ENCODE measurements around the gene ADARB2. TPM values are rescaled to one million over a fixed set of nuclear protein-coding genes. Genes with fewer than 3 reads are reported as not detected.

ADARB2 gene
- polyA plus RNA-seq, 6 donors from 2014 or later = 0.10 to 0.12 TPM; not detected in 4

GRCh38 chr10:1293157-1293556 lies 444.2 kb downstream of the ADARB2 start:
- no peak overlapping the region for H3K4me3 Mint-ChIP-seq
- H3K4me1 Mint-ChIP-seq = peaks cover 0 to 4% (median 3%) of the 10 kb centered on the region in 3 donors
- peaks cover 0 to 2% (median 0%) of the 10 kb centered on the region in 7 donors for H3K9me3 Mint-ChIP-seq
- no peak overlapping the region for H3K27ac Mint-ChIP-seq
- peaks cover 10 to 57% (median 41%) of the 10 kb centered on the region in 3 donors for H3K27me3 Mint-ChIP-seq
- H3K36me3 Mint-ChIP-seq = peaks cover 0 to 8% of the 10 kb centered on the region in 2 donors
- DNase-seq (no peak), ATAC-seq (ENCODE audit: low read depth in 2 of 2) (no peak)

GRCh38 chr10:1292611-1293031 lies 444.7 kb downstream of the ADARB2 start:
- Mint-ChIP-seq H3K9me3 (peaks cover 0 to 2% (median 0%) of the 10 kb centered on the region in 7 donors), H3K27ac (no peak overlapping the region), H3K4me1 (peaks cover 0 to 9% (median 8%) of the 10 kb centered on the region in 3 donors), H3K4me3 (no peak overlapping the region), H3K27me3 (peaks cover 10 to 53% (median 41%) of the 10 kb centered on the region in 3 donors), H3K36me3 (peaks cover 0 to 8% of the 10 kb centered on the region in 2 donors)
- ATAC-seq (ENCODE audit: low read depth in 2 of 2) = no peak
- no peak for DNase-seq

GRCh38 chr10:1291178-1292090 lies 445.9 kb downstream of the ADARB2 start:
- H3K27ac Mint-ChIP-seq = peak overlapping the region in 1 of 6 donors; percentile 62
- peaks cover 10 to 50% (median 38%) of the 10 kb centered on the region in 3 donors for H3K27me3 Mint-ChIP-seq
- no peak for ATAC-seq (ENCODE audit: low read depth in 2 of 2)
- no peak overlapping the region for H3K4me3 Mint-ChIP-seq
- H3K9me3 Mint-ChIP-seq = peaks cover 0 to 2% (median 0%) of the 10 kb centered on the region in 7 donors
- DNase-seq = no peak
- H3K4me1 Mint-ChIP-seq = peaks cover 0 to 9% (median 9%) of the 10 kb centered on the region in 3 donors
- H3K36me3 Mint-ChIP-seq = peaks cover 0 to 8% of the 10 kb centered on the region in 2 donors

GRCh38 chr10:1290071-1290471 lies 447.3 kb downstream of the ADARB2 start:
- DNase-seq (no peak), ATAC-seq (ENCODE audit: low read depth in 2 of 2) (no peak)
- Mint-ChIP-seq H3K36me3 (peaks cover 0 to 5% of the 10 kb centered on the region in 2 donors), H3K9me3 (peaks cover 0 to 2% (median 0%) of the 10 kb centered on the region in 7 donors), H3K4me3 (no peak overlapping the region), H3K4me1 (peaks cover 0 to 9% (median 9%) of the 10 kb centered on the region in 3 donors), H3K27ac (no peak overlapping the region), H3K27me3 (peaks cover 10 to 43% (median 29%) of the 10 kb centered on the region in 3 donors)

- Mint-ChIP-seq H3K36me3 (no peaks in the 10 kb centered on the region), H3K27me3 (peaks cover 8 to 38% (median 24%) of the 10 kb centered on the region in 3 donors), H3K27ac (no peak overlapping the region), H3K9me3 (peaks cover 0 to 2% (median 0%) of the 10 kb centered on the region in 7 donors), H3K4me3 (no peak overlapping the region), H3K4me1 (peaks cover 0 to 9% (median 9%) of the 10 kb centered on the region in 3 donors)
- no peak for ATAC-seq (ENCODE audit: low read depth in 2 of 2)
- DNase-seq = no peak
These were observed 447.7 kb downstream of the ADARB2 start for GRCh38 chr10:1289591-1289990.

- peaks cover 8 to 45% (median 17%) of the 10 kb centered on the region in 3 donors for H3K27me3 Mint-ChIP-seq
- H3K4me1 Mint-ChIP-seq = peaks cover 0 to 9% (median 9%) of the 10 kb centered on the region in 3 donors
- peak overlapping the region in 1 of 6 donors; percentile 47 for H3K27ac Mint-ChIP-seq
- no peaks in the 10 kb centered on the region for H3K36me3 Mint-ChIP-seq
- no peak for DNase-seq
- H3K4me3 Mint-ChIP-seq = peak overlapping the region in 1 of 8 donors; percentile 59
- peak in 1 of 2 donors; percentile 46 for ATAC-seq (ENCODE audit: low read depth in 2 of 2)
- peaks cover 0 to 2% (median 0%) of the 10 kb centered on the region in 7 donors for H3K9me3 Mint-ChIP-seq
These were observed 449.3 kb downstream of the ADARB2 start for GRCh38 chr10:1287971-1288401.

- Mint-ChIP-seq H3K36me3 (no peaks in the 10 kb centered on the region), H3K4me3 (peak overlapping the region in 1 of 8 donors; percentile 59), H3K27ac (peak overlapping the region in 1 of 6 donors; percentile 47), H3K27me3 (peaks cover 12 to 40% (median 15%) of the 10 kb centered on the region in 3 donors), H3K4me1 (peaks cover 0 to 9% (median 7%) of the 10 kb centered on the region in 3 donors), H3K9me3 (peaks cover 0 to 2% (median 0%) of the 10 kb centered on the region in 7 donors)
- DNase-seq (no peak), ATAC-seq (ENCODE audit: low read depth in 2 of 2) (no peak)
These were observed 449.8 kb downstream of the ADARB2 start for GRCh38 chr10:1287487-1287886.

- H3K4me1 Mint-ChIP-seq = peaks cover 0 to 9% (median 6%) of the 10 kb centered on the region in 3 donors
- no peak overlapping the region for H3K4me3 Mint-ChIP-seq
These were observed 453.2 kb downstream of the ADARB2 start for GRCh38 chr10:1284076-1284475.

GRCh38 chr10:1281405-1281782 lies 455.9 kb downstream of the ADARB2 start:
- no peaks in the 10 kb centered on the region for H3K4me1 Mint-ChIP-seq
- no peak overlapping the region for H3K4me3 Mint-ChIP-seq
- ATAC-seq (ENCODE audit: low read depth in 2 of 2) = no peak
- no peak for DNase-seq
- no peak overlapping the region for H3K27ac Mint-ChIP-seq
- peaks cover 12 to 31% (median 16%) of the 10 kb centered on the region in 3 donors for H3K27me3 Mint-ChIP-seq
- H3K9me3 Mint-ChIP-seq = peaks cover 0 to 3% (median 0%) of the 10 kb centered on the region in 7 donors
- no peaks in the 10 kb centered on the region for H3K36me3 Mint-ChIP-seq

More at GRCh38 chr10:1284076-1284475, 453.2 kb downstream of the ADARB2 start:
- no peaks in the 10 kb centered on the region for H3K36me3 Mint-ChIP-seq
- no peak for ATAC-seq (ENCODE audit: low read depth in 2 of 2)
- no peak overlapping the region for H3K27ac Mint-ChIP-seq
- peaks cover 15 to 24% (median 16%) of the 10 kb centered on the region in 3 donors for H3K27me3 Mint-ChIP-seq
- no peak for DNase-seq
- H3K9me3 Mint-ChIP-seq = no peaks in the 10 kb centered on the region

- H3K4me1 Mint-ChIP-seq = no peaks in the 10 kb centered on the region
- H3K4me3 Mint-ChIP-seq = no peak overlapping the region
- H3K27me3 Mint-ChIP-seq = peaks cover 12 to 31% (median 16%) of the 10 kb centered on the region in 3 donors
- H3K27ac Mint-ChIP-seq = peak overlapping the region in 1 of 6 donors; percentile 8
- H3K36me3 Mint-ChIP-seq = no peaks in the 10 kb centered on the region
- ATAC-seq (ENCODE audit: low read depth in 2 of 2) (no peak), DNase-seq (no peak)
- peaks cover 0 to 3% (median 0%) of the 10 kb centered on the region in 7 donors for H3K9me3 Mint-ChIP-seq
These were observed 456.6 kb downstream of the ADARB2 start for GRCh38 chr10:1280466-1281404.

GRCh38 chr10:1278306-1278705 lies 459.0 kb downstream of the ADARB2 start:
- ATAC-seq (ENCODE audit: low read depth in 2 of 2) (no peak), DNase-seq (no peak)
- Mint-ChIP-seq H3K4me3 (no peak overlapping the region), H3K27me3 (peaks cover under 1 to 25% (median 9%) of the 10 kb centered on the region in 3 donors), H3K4me1 (no peaks in the 10 kb centered on the region), H3K9me3 (peaks cover 0 to 3% (median 0%) of the 10 kb centered on the region in 7 donors), H3K36me3 (no peaks in the 10 kb centered on the region), H3K27ac (no peak overlapping the region)

GRCh38 chr10:1274701-1275544 lies 462.4 kb downstream of the ADARB2 start:
- H3K36me3 Mint-ChIP-seq = no peaks in the 10 kb centered on the region
- no peak overlapping the region for H3K4me3 Mint-ChIP-seq
- H3K4me1 Mint-ChIP-seq = no peaks in the 10 kb centered on the region
- no peak for DNase-seq
- no peak overlapping the region for H3K27ac Mint-ChIP-seq
- no peak for ATAC-seq (ENCODE audit: low read depth in 2 of 2)
- H3K9me3 Mint-ChIP-seq = peaks cover 0 to 3% (median 0%) of the 10 kb centered on the region in 7 donors
- H3K27me3 Mint-ChIP-seq = peaks cover 0 to 22% (median 0%) of the 10 kb centered on the region in 3 donors
